ENCODE results near the gene MIA.

Gene MIA

GRCh38 chr19:40802300-40803169, 27.2 kb downstream of the MIA start:
- peak overlapping the region; percentile 67; the same call in 1 of the 2 replicates for H3K27ac ChIP-seq (ENCODE audit: extremely low read depth, low read depth, low read length)
- CTCF ChIA-PET, result interaction anchor here (0.8 to 1.1 kb wide), 5 partner anchors 9 to 173 kb away, joined by 3 to 4 read pairs (median 3); no protein-coding TSS in a partner anchor
- H3K4me1 ChIP-seq (ENCODE audit: control insufficient read depth, insufficient read depth, low read length), result peaks cover 80% of the 10 kb centered on the region
- H3K4me3 ChIP-seq (ENCODE audit: low read depth, low read length), result no peak overlapping the region
- POLR2A ChIA-PET, result interaction anchor here (0.7 to 8.6 kb wide), 3 partner anchors 25 to 53 kb away, joined by 3 to 86 read pairs (median 56); partner anchors contain the start of genes ACTMAP, RAB4B and SNRPA
- H3K36me3 ChIP-seq (ENCODE audit: control insufficient read depth in 2 of 2, insufficient read depth in 1 of 2, low read length in 2 of 2), result peaks cover 41 to 58% of the 10 kb centered on the region in 2 experiments
- H3K9me3 ChIP-seq (ENCODE audit: control insufficient read depth, insufficient read depth, low read depth, low read length), result no peaks in the 10 kb centered on the region
- TF ChIP-seq ZNF501 (tag by site-specific recombination; IDR thresholded peaks at IDR 0.05) (no peak), ZBTB48 (tag by site-specific recombination; IDR thresholded peaks at IDR 0.05) (peak; percentile 89), TCF7L2 (IDR thresholded peaks at IDR 0.05; ENCODE audit: borderline replicate concordance, low read depth, low read length) (no peak), REPIN1 (tag by site-specific recombination; IDR thresholded peaks at IDR 0.05; ENCODE audit: low read depth) (no peak), MEIS1 (CRISPR knock-in tag; IDR thresholded peaks at IDR 0.05; ENCODE audit: borderline replicate concordance) (no peak), WT1 (tag by site-specific recombination; IDR thresholded peaks at IDR 0.05) (peak; percentile 83), ZNF157 (tag by site-specific recombination; IDR thresholded peaks at IDR 0.05) (no peak), ZNF510 (tag by site-specific recombination; IDR thresholded peaks at IDR 0.05; ENCODE audit: insufficient replicate concordance) (no peak), PRDM1 (tag by site-specific recombination; IDR thresholded peaks at IDR 0.05) (no peak), IKZF3 (tag by site-specific recombination; IDR thresholded peaks at IDR 0.05) (0 out of 2 replicates have a peak, but pooled peaks have one; percentile 49), ZNF221 (tag by site-specific recombination; IDR thresholded peaks at IDR 0.05; ENCODE audit: borderline replicate concordance) (no peak), ZBTB17 (tag by site-specific recombination; IDR thresholded peaks at IDR 0.05) (peak; percentile 73), ZNF645 (tag by site-specific recombination; IDR thresholded peaks at IDR 0.05) (no peak), ZNF19 (tag by site-specific recombination; IDR thresholded peaks at IDR 0.05; ENCODE audit: low read depth) (no peak), ZNF560 (tag by site-specific recombination; IDR thresholded peaks at IDR 0.05; ENCODE audit: borderline replicate concordance) (no peak), ZNF391 (tag by site-specific recombination; IDR thresholded peaks at IDR 0.05; ENCODE audit: borderline replicate concordance, low read depth) (no peak), PATZ1 (tag by site-specific recombination; IDR thresholded peaks at IDR 0.05) (peak; percentile 43), ZNF830 (tag by site-specific recombination; IDR thresholded peaks at IDR 0.05; ENCODE audit: low read depth) (no peak), ZNF362 (tag by site-specific recombination; IDR thresholded peaks at IDR 0.05) (no peak), ZNF670 (tag by site-specific recombination; IDR thresholded peaks at IDR 0.05; ENCODE audit: low read depth) (no peak), ZNF148 (tag by site-specific recombination; IDR thresholded peaks at IDR 0.05; ENCODE audit: borderline replicate concordance) (no peak), ZNF600 (tag by site-specific recombination; IDR thresholded peaks at IDR 0.05) (peak; percentile 94), ATF2 (tag by site-specific recombination; IDR thresholded peaks at IDR 0.05; ENCODE audit: low read depth) (no peak), ZNF610 (tag by site-specific recombination; IDR thresholded peaks at IDR 0.05; ENCODE audit: borderline replicate concordance) (no peak), ZNF473 (tag by site-specific recombination; IDR thresholded peaks at IDR 0.05) (no peak)
- TF ChIP-seq, protein P1, sequence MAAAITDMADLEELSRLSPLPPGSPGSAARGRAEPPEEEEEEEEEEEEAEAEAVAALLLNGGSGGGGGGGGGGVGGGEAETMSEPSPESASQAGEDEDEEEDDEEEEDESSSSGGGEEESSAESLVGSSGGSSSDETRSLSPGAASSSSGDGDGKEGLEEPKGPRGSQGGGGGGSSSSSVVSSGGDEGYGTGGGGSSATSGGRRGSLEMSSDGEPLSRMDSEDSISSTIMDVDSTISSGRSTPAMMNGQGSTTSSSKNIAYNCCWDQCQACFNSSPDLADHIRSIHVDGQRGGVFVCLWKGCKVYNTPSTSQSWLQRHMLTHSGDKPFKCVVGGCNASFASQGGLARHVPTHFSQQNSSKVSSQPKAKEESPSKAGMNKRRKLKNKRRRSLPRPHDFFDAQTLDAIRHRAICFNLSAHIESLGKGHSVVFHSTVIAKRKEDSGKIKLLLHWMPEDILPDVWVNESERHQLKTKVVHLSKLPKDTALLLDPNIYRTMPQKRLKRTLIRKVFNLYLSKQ (tag by site-specific recombination; IDR thresholded peaks at IDR 0.05; ENCODE audit: borderline replicate concordance), result no peak
